Measurements from ENCODE around the gene GALNT17.

GRCh38 chr7:71705217-71705616, 573.3 kb downstream of the GALNT17 start:
- no peak for TF ChIP-seq POLR2A (IDR thresholded peaks at IDR 0.05; ENCODE audit: low read length)
- no peak for TF ChIP-seq GATA1 (IDR thresholded peaks at IDR 0.05; ENCODE audit: low read depth, low read length)

Measured in erythroblast (primary cell).